Measurements from ENCODE around the gene AHCYL2.

GRCh38 chr7:129307592-129307991 is 82.8 kb downstream of the AHCYL2 start:
- TF ChIP-seq CTCF (IDR thresholded peaks at IDR 0.05) (no peak), POLR2A (IDR thresholded peaks at IDR 0.05) (no peak), POLR2AphosphoS5 (IDR thresholded peaks at IDR 0.05) (peak in 1 of 3 donors; percentile 22), EP300 (IDR thresholded peaks at IDR 0.05) (no peak)
